DND-41 (cell line): Measurements from ENCODE around the gene PIP4K2A.

Experiments
- ATAC-seq: fragments of 200-7000 bp; cut with Tn5 transposase; 3 replicates; pipeline ENCODE4 v1.9.1; 2021; ENCODE audit warnings: low read depth; ENCODE audit not compliant: insufficient read depth
- DNase-seq: peaks from one replicate; pipeline ENCODE4 v3.0.0-alpha.2; 2020
- H2AFZ ChIP-seq: 2 replicates; pipeline ENCODE4 v1.6.0; 2012; ENCODE audit warnings: low read depth, low read length
- H3K27ac ChIP-seq: 2 replicates; pipeline ENCODE4 v1.5.1; 2012; ENCODE audit warnings: low read length, inconsistent platforms
- H3K27me3 ChIP-seq: fragments of 200-600 bp; sonication (generic); 2 replicates; pipeline ENCODE4 v1.6.0; 2012; ENCODE audit warnings: low read length, mild to moderate bottlenecking, inconsistent platforms; ENCODE audit not compliant: insufficient read depth, poor library complexity
- H3K36me3 ChIP-seq: 2 replicates; pipeline ENCODE4 v1.5.1; 2012; ENCODE audit warnings: low read length, inconsistent platforms; ENCODE audit not compliant: insufficient read depth
- H3K4me1 ChIP-seq: 2 replicates; pipeline ENCODE4 v1.5.1; 2012; ENCODE audit warnings: mild to moderate bottlenecking, low read length; ENCODE audit not compliant: insufficient read depth
- H3K4me2 ChIP-seq: 2 replicates; pipeline ENCODE4 v1.6.0; 2012; ENCODE audit warnings: mild to moderate bottlenecking, moderate library complexity, low read length, inconsistent platforms; ENCODE audit not compliant: insufficient read depth
- H3K4me3 ChIP-seq, 2 experiments: fragments of 200-600 bp in 1 of 2; shearing (Covaris generic) in 1 of 2; 2 replicates each; pipeline ENCODE4 v1.5.1; 2012 to 2016; ENCODE audit warnings: inconsistent platforms in 2 of 2, low read length in 2 of 2, mild to moderate bottlenecking in 2 of 2, low read depth in 1 of 2, moderate library complexity in 1 of 2
- H3K79me2 ChIP-seq: 2 replicates; pipeline ENCODE4 v1.6.0; 2012; ENCODE audit warnings: low read length, inconsistent platforms; ENCODE audit not compliant: insufficient read depth
- H3K9ac ChIP-seq: 2 replicates; pipeline ENCODE4 v1.6.0; 2012; ENCODE audit warnings: low read depth, mild to moderate bottlenecking, inconsistent platforms, low read length, moderate library complexity
- H3K9me3 ChIP-seq: 2 replicates; pipeline ENCODE4 v1.5.1; 2012; ENCODE audit warnings: low read length, moderate library complexity, mild to moderate bottlenecking, inconsistent platforms; ENCODE audit not compliant: insufficient read depth, severe bottlenecking
- H4K20me1 ChIP-seq: 2 replicates; pipeline ENCODE4 v1.6.0; 2012; ENCODE audit warnings: low read length; ENCODE audit not compliant: insufficient read depth
- EZH2 ChIP-seq: IDR thresholded peaks from 3 replicates; pipeline ENCODE4 v1.6.1; 2012; ENCODE audit warnings: borderline replicate concordance, low read depth, mild to moderate bottlenecking, moderate library complexity, low read length, inconsistent platforms; ENCODE audit not compliant: severe bottlenecking
- TF ChIP-seq, protein P1 (sequence below): IDR thresholded peaks from 2 replicates; pipeline ENCODE4 v1.5.1; 2012; ENCODE audit warnings: borderline replicate concordance, low read length, moderate library complexity, mild to moderate bottlenecking; ENCODE audit not compliant: poor library complexity, severe bottlenecking; ENCODE audit errors: extremely low read depth

The PIP4K2A gene

DNA sequence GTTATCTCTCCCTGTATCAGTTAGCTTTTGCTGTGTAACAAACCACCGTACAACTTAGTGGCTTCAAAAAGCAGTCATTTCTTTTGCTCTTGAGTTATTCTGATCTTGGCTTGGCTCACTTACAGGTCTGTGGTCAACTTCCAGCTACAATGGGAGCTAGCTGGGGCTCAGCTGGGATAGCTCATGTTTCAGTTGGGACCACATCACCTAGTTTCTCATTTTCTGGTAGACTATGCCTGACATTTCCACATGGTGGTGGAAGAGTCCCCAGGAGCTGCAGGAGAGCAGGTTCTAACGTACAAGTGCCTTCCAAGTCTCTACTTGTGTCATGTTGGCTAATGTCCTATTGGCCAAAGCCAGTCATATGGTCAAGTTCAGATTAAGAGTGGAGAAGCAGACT, 25.8 kb upstream of the PIP4K2A start:
- no peaks in the 10 kb centered on the region for H4K20me1 ChIP-seq
- no peak for DNase-seq
- H3K79me2 ChIP-seq: no peaks in the 10 kb centered on the region
- H3K4me1 ChIP-seq: no peaks in the 10 kb centered on the region
- no peak overlapping the region for H3K27ac ChIP-seq
- no peak for TF ChIP-seq EZH2
- TF ChIP-seq, protein P1, sequence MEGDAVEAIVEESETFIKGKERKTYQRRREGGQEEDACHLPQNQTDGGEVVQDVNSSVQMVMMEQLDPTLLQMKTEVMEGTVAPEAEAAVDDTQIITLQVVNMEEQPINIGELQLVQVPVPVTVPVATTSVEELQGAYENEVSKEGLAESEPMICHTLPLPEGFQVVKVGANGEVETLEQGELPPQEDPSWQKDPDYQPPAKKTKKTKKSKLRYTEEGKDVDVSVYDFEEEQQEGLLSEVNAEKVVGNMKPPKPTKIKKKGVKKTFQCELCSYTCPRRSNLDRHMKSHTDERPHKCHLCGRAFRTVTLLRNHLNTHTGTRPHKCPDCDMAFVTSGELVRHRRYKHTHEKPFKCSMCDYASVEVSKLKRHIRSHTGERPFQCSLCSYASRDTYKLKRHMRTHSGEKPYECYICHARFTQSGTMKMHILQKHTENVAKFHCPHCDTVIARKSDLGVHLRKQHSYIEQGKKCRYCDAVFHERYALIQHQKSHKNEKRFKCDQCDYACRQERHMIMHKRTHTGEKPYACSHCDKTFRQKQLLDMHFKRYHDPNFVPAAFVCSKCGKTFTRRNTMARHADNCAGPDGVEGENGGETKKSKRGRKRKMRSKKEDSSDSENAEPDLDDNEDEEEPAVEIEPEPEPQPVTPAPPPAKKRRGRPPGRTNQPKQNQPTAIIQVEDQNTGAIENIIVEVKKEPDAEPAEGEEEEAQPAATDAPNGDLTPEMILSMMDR: no peak
- H3K4me2 ChIP-seq: no peak overlapping the region
- ATAC-seq: no peak
- H2AFZ ChIP-seq: no peak overlapping the region
- no peak overlapping the region for H3K9ac ChIP-seq
- H3K36me3 ChIP-seq: no peaks in the 10 kb centered on the region
- H3K9me3 ChIP-seq: no peaks in the 10 kb centered on the region
- no peak overlapping the region for H3K4me3 ChIP-seq
- H3K27me3 ChIP-seq: no peaks in the 10 kb centered on the region

- no peak overlapping the region for H3K9ac ChIP-seq
- H3K27me3 ChIP-seq: no peaks in the 10 kb centered on the region
- no peaks in the 10 kb centered on the region for H3K79me2 ChIP-seq
- H4K20me1 ChIP-seq: no peaks in the 10 kb centered on the region
- no peak overlapping the region for H3K27ac ChIP-seq
- TF ChIP-seq, protein P1: no peak
- TF ChIP-seq EZH2: no peak
- H3K4me1 ChIP-seq: no peaks in the 10 kb centered on the region
- DNase-seq (no peak), ATAC-seq (no peak)
- H3K4me2 ChIP-seq: no peak overlapping the region
- no peaks in the 10 kb centered on the region for H3K36me3 ChIP-seq
- H3K4me3 ChIP-seq: no peak overlapping the region
- no peak overlapping the region for H2AFZ ChIP-seq
- no peaks in the 10 kb centered on the region for H3K9me3 ChIP-seq
These were observed 23.2 kb upstream of the PIP4K2A start for GRCh38 chr10:22737587-22737986.

- H3K9ac ChIP-seq: no peak overlapping the region
- ATAC-seq (no peak), DNase-seq (no peak)
- no peaks in the 10 kb centered on the region for H3K27me3 ChIP-seq
- TF ChIP-seq, protein P1: no peak
- TF ChIP-seq EZH2: no peak
- H3K4me2 ChIP-seq: no peak overlapping the region
- no peak overlapping the region for H3K4me3 ChIP-seq
- H3K36me3 ChIP-seq: no peaks in the 10 kb centered on the region
- H3K27ac ChIP-seq: no peak overlapping the region
- no peaks in the 10 kb centered on the region for H3K4me1 ChIP-seq
- H3K79me2 ChIP-seq: no peaks in the 10 kb centered on the region
- H3K9me3 ChIP-seq: no peaks in the 10 kb centered on the region
- H2AFZ ChIP-seq: no peak overlapping the region
- no peaks in the 10 kb centered on the region for H4K20me1 ChIP-seq
These were observed 21.8 kb upstream of the PIP4K2A start for GRCh38 chr10:22736134-22736533.

DNA sequence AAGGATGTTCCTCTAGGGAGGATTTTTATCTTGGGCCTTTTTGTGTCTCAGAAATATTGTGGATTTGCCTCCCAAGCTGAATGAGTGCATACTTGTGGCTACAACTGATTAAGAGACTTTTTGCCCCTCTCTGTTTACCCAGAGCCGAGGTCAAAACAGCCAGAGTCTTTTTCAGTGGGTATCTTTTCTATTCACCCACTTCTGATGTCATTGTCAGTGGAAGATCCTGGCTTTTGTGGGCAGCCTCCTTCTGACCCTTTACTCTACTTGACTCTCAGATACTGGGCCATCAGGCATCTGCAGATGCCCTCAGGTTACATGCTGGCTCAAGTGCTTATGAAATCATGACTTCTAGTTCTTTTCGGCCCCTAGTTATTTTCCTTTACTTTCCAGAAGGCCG, 19.6 kb upstream of the PIP4K2A start:
- no peak overlapping the region for H3K27ac ChIP-seq
- no peaks in the 10 kb centered on the region for H3K9me3 ChIP-seq
- DNase-seq (no peak), ATAC-seq (no peak)
- H3K9ac ChIP-seq: no peak overlapping the region
- H2AFZ ChIP-seq: no peak overlapping the region
- H3K4me1 ChIP-seq: no peaks in the 10 kb centered on the region
- no peak overlapping the region for H3K4me2 ChIP-seq
- H4K20me1 ChIP-seq: no peaks in the 10 kb centered on the region
- H3K36me3 ChIP-seq: no peaks in the 10 kb centered on the region
- no peaks in the 10 kb centered on the region for H3K27me3 ChIP-seq
- no peak overlapping the region for H3K4me3 ChIP-seq
- TF ChIP-seq, protein P1: no peak
- no peaks in the 10 kb centered on the region for H3K79me2 ChIP-seq
